ENCODE measurements around the gene ALDH1L2. TPM values are rescaled to one million over a fixed set of nuclear protein-coding genes. Genes with fewer than 3 reads are reported as not detected.

Gene ALDH1L2
- total RNA-seq, 4 donors from 2014 or later = 0.77 to 21.4 (median 3.0) TPM

Other genes with a start within 250 kb of the ALDH1L2 start
- 10 to 100 TPM; 10.3 to 52.6 (median 23.9) TPM for gene SLC41A2, start 126.2 kb downstream of the ALDH1L2 start, total RNA-seq
- 10 to 100 TPM in 3 of 4 donors, 1 to 10 TPM in 1; 8.6 to 29.4 (median 14.5) TPM for gene NOPCHAP1, start 98.1 kb downstream of the ALDH1L2 start, total RNA-seq
- gene WASHC4, start 23.3 kb upstream of the ALDH1L2 start, total RNA-seq = 100 to 1,000 TPM in 1 of 4 donors, 10 to 100 TPM in 3; 44.1 to 162 (median 59.9) TPM
- 10 to 100 TPM; 14.3 to 52.6 (median 31.4) TPM for gene APPL2, start 151.7 kb upstream of the ALDH1L2 start, total RNA-seq
- gene C12orf75, start 246.2 kb upstream of the ALDH1L2 start, total RNA-seq = 10 to 100 TPM; 19.6 to 57.1 (median 30.1) TPM